ENCODE measurements around the gene EXOC3L4. TPM values are rescaled to one million over a fixed set of nuclear protein-coding genes. Genes with fewer than 3 reads are reported as not detected.

EXOC3L4 gene
- total and polyA plus RNA-seq, 9 of the 15 experiments (the other 6 are each of a cell fraction or from before 2014, with no cell fraction given), result 0.10 to 6.7 (median 0.98) TPM; not detected in 1

GRCh38 chr14:103108749-103109207 is 14.3 kb downstream of the EXOC3L4 start:
- Histone ChIP-seq H3K79me2 (ENCODE audit: control insufficient read depth, insufficient read depth, low read length) (no peaks in the 10 kb centered on the region; the same call in 1 of the 3 replicates), H3K9me1 (ENCODE audit: control insufficient read depth, insufficient read depth, low read length) (no peaks in the 10 kb centered on the region), H3K4me2 (ENCODE audit: insufficient read depth, low read length) (peak overlapping the region; percentile 64; the same call in 1 of the 2 replicates), H3K4me3 (no peak overlapping the region), H3K36me3 (ENCODE audit: control insufficient read depth, insufficient read depth, low read length) (no peaks in the 10 kb centered on the region), H2AFZ (ENCODE audit: low read depth, low read length) (no peak overlapping the region), H3K27me3 (ENCODE audit: control insufficient read depth in 2 of 2, insufficient read depth in 2 of 2, low read length in 2 of 2) (no peaks in the 10 kb centered on the region), H3K27ac (ENCODE audit: extremely low read depth, low read depth, low read length) (peak overlapping the region; percentile 66), H3K9me3 (replicated peaks; ENCODE audit: control insufficient read depth, insufficient read depth, low read depth, low read length) (no peaks in the 10 kb centered on the region), H4K20me1 (replicated peaks; ENCODE audit: control insufficient read depth, insufficient read depth, low read length) (no peaks in the 10 kb centered on the region), H3K9ac (ENCODE audit: insufficient read depth in 1 of 2, low read depth in 2 of 2, low read length in 2 of 2) (peak overlapping the region; percentile 45 to 87; a peak in 3 of 4 replicates), H3K4me1 (replicated peaks in 1 of 2; ENCODE audit: control insufficient read depth in 2 of 2, insufficient read depth in 2 of 2, low read length in 2 of 2) (peaks cover 46 to 92% of the 10 kb centered on the region in 2 experiments)
- BruUV-seq (replicated peaks), result no TSS peak
- ChIA-PET CTCF (ENCODE audit: low intra/inter-chr PET ratio) (interaction anchor here (0.6 kb wide), 1 partner anchor 31 kb away, joined by 3 read pairs; no protein-coding TSS in a partner anchor), POLR2A (interaction anchor here (0.5 kb wide), 1 partner anchor 1073 kb away, joined by 3 read pairs; no protein-coding TSS in a partner anchor)
- peak; percentile 35 for ATAC-seq
- no peak for FAIRE-seq
- in situ Hi-C loops (cut with MboI) (loop anchor here (10.0 kb wide), 1 partner anchor 186 kb away; no protein-coding TSS in a partner anchor), intact Hi-C loops (cut with micrococcal nuclease) (no loop called here)
- peak; percentile 34 to 60 (median 44) for DNase-seq (ENCODE audit: extremely low read depth in 1 of 4, low spot score in 3 of 4)
- WGBS (ENCODE audit: insufficient coverage, low coverage, missing lambda C conversion rate), result 20% methylated on average over 1 of the region's 9 CpGs
- TF ChIP-seq VEZF1 (CRISPR knock-in tag; IDR thresholded peaks at IDR 0.05) (peak; percentile 77), RCOR1 (IDR thresholded peaks at IDR 0.05; ENCODE audit: borderline replicate concordance in 1 of 2, low read depth in 2 of 2, low read length in 2 of 2) (peak in 1 of 2 experiments; percentile 18; a peak in 1 of 4 replicates), ATF3 (IDR thresholded peaks at IDR 0.05) (peak; percentile 78), ATF3 (CRISPR knock-in tag; conservative IDR thresholded peaks at IDR 0.05) (no peak), ZNF311 (CRISPR knock-in tag; IDR thresholded peaks at IDR 0.05) (no peak), REST (IDR thresholded peaks at IDR 0.05; ENCODE audit: borderline replicate concordance) (no peak), REST (CRISPR knock-in tag; IDR thresholded peaks at IDR 0.05; ENCODE audit: low read depth) (no peak), CHD1 (IDR thresholded peaks at IDR 0.05; ENCODE audit: low read length) (no peak), FOSL1 (tag; conservative IDR thresholded peaks at IDR 0.05) (peak; percentile 38; the same call in 1 of the 2 replicates), HOXB6 (CRISPR knock-in tag; IDR thresholded peaks at IDR 0.05; ENCODE audit: borderline replicate concordance) (no peak)
